ENCODE data around the gene TRUB2.
A peak's percentile ranks its signal among the peaks of the same experiment; 100 is the strongest.
"Not testable (repeated sequence)": the region's sequence is repeated elsewhere in the genome, so short reads cannot be mapped to it uniquely, and the experiment has no call there.

TRUB2 gene

DNA sequence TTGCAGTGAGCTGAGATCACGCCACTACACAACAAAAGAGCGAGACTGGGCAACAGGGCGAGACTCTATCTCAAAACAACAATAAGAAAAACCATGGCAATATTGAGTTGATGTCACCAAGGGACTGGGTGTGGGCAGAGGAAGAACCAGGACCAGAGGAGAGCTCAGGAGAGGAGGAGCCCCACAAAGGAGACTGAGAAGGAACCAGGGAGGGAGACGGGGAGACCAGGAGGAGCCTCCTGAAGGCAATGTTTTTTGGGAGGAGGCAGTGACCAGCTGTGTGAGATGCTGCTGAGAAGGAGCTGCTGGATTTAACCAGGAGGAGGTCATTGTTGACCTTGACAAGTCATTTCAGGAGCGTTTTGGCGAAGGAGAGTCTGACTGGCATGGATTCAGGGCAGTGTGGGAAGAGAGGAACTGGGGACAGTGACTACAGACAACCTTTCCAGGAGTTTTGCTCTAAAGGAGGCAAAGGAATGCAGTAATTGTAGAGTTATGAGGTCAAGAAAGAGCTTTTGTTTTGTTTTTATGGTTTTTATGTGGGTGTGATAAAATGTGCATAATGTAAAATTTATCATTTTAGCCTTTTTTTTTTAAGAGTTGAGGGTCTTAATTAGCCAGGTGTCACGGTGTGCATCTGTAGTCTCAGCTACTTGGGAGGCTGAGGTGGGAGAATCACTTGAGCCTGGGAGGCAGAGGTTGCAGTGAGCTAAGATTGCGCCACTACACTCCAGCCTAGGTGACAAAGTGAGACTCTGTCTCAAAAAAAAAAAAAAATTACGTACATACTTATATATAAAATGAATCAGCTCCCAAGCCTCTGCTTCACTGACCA lies 17.9 kb downstream of the TRUB2 start:
- DNase-seq (ENCODE audit: low read depth in 1 of 2, low spot score in 1 of 2) = no peak

- no peak for DNase-seq (ENCODE audit: low read depth in 1 of 2, low spot score in 1 of 2)
These were observed 23.4 kb downstream of the TRUB2 start for GRCh38 chr9:128298535-128299482.

DNA sequence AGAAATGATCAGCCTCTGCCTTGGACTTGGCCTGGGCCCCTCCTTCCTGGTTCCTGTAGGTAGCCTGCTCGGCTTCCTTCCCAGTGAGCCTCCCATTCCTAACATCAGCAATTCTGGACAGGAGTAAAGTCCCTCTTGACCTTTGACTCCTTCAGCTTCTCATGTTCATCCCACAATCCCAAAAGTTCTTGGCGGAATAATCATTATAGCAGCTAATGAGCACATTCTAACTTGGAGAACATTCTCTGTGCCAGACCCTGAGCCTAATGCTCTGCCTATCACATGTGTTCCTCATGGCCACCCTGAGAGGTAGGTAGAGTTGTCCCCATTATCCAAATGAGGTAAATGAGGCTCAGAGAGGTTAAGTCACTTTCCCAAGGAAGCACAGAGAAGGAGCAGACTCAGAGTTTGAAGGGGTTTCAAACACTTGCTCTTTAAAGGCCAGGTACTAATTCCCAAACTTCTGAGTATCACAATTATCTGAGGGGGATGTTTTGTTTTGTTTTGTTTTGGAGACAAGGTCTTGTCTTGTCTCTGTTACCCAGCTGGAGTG lies 24.9 kb downstream of the TRUB2 start:
- DNase-seq (ENCODE audit: low read depth in 1 of 2, low spot score in 1 of 2) = no peak

DNA sequence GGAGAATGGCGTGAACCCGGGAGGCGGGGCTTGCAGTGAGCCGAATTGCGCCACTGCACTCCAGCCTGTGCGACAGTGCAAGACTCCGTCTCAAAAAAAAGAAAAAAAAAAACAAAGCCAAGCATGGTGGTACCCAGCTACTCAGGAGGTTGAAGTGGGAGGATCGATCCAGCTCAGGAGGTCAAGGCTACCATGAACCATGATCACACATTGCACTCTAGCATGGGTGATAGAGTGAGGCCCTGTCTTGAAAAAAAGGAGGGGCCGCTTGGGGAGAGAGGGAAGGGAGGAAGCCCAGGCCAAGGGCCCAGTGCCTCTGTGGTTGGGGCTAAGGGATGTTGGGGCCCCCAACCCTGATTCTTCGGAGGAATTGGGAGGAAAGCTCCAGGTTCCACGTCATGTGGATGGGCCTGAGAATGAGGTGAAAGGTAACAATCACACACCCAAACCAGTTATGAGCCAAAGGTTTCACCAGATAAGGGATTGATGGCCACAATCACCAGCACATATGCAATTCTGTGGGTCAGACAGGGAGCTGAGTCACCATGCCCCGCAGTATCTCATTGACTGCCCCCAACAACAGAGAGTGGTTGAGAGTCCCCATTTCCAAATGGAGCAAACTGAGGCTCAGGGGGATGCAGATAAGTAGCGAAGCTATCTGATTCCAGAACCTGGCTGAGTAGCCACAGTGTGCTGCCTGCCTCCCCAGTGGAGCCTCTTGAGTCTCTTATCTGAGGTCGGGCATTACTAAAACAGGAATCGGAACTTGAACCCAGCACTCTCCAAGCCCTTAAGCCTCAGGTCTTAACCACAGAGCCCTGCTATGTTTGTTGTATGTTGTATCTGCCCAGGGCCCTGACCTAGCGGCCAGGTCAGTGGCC lies 25.7 kb downstream of the TRUB2 start:
- DNase-seq (ENCODE audit: low read depth in 1 of 2, low spot score in 1 of 2) = no peak

DNA sequence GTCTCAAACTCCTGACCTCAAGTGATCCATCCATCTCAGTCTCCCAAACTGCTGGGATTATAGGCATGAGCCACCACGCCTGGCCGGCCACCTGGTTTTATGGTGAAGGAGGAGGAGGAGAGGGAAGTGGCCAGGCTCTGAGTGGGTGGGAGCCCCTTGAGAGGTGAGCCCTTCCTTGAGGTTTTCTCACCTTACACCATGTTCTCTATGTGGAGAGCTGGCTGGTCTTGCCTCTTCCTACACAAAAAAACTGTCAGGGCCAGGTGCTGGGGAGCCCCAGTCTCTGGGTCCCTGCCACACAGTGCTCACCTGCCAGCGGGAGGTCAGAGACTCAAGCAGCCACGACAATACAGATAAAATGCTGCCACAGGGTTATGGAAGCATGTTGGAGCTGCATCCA lies 28.1 kb downstream of the TRUB2 start:
- DNase-seq (ENCODE audit: low read depth in 1 of 2, low spot score in 1 of 2) = no peak

DNA sequence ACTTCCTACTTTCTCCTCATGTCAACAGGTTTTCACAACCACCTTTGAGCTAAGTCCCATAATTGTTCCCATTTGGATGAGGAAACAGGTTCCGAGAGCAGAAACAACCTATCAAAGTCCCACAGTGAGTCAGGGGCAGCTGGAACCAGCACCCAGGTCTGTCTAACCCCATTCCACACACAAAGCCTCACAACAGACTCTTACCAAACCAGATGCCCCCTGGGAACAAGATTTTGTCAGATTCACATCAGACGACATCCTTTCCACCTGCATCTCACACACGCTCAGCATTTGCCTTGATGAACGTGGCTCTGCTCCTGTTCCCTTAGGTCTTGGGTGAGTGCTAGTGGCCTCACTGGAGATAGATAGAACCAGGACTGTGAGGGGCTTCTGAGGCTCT lies 29.2 kb downstream of the TRUB2 start:
- DNase-seq (ENCODE audit: low read depth in 1 of 2, low spot score in 1 of 2) = no peak

DNA sequence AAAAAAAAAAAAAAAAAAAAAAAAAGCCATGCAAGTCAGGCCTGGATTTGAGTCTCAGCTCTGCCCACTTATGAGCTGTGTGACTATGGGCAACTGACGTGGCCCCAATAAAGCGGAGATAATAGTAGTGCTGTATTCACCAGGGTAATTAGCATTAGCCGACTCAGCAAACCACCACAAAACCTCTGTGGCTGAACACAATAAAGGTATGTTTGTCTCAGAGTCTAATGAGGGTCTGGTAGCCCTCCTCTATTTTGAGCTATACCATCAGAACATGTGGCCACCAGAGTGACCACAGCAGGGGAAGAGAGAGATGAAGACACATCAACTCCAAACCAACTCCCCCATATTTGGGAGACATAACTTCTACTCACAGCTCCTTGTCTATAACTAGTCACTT lies 30.2 kb downstream of the TRUB2 start:
- no peak for DNase-seq (ENCODE audit: low read depth in 1 of 2, low spot score in 1 of 2)

- DNase-seq (ENCODE audit: low read depth in 1 of 2, low spot score in 1 of 2) = no peak
These were observed 33.8 kb downstream of the TRUB2 start for GRCh38 chr9:128288273-128289004.

GRCh38 chr9:128286440-128286839 lies 35.8 kb downstream of the TRUB2 start:
- DNase-seq (ENCODE audit: low read depth in 1 of 2, low spot score in 1 of 2) = no peak

DNA sequence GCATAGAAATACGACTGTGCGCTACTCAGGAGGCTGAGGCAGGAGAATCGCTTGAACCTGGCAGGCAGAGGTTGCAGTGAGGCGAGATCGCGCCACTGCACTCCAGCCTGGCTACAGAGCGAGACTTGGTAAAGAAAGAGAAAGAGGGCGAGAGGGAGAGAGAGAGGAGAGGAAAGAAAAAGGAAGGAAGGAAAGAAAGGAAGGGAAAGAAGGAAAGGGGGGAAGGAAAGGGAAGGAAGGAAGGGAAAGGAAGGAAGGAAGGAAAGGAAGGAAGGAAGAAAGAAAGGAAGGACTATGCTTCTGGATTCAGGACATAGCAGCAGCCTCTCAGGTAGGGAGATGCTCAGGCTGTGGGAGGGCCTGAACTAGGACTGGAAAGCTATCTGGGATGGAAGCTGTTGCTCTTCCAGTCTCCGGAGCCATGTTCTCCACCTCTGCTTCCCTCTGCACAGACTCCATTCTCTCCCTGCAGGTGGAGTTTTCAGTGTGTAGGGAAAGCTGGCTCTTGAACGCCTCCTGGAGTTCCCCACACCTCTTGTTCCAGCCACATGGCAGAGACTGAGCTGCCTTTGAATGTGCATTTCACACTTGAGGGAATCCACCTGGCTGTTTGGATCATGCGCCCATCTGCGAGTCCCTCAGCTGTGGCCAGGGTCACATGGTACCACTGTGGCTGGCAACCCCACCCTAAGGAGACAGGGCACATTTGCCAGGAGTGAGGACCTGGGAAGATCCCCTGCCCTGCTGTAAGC lies 37.0 kb downstream of the TRUB2 start:
- DNase-seq (ENCODE audit: low read depth in 1 of 2, low spot score in 1 of 2) = no peak

- no peak for DNase-seq (ENCODE audit: low read depth in 1 of 2, low spot score in 1 of 2)
These were observed 39.7 kb downstream of the TRUB2 start for GRCh38 chr9:128282500-128282899.

- DNase-seq (ENCODE audit: low read depth in 1 of 2, low spot score in 1 of 2) = no peak
These were observed 42.1 kb downstream of the TRUB2 start for GRCh38 chr9:128280084-128280622.

DNA sequence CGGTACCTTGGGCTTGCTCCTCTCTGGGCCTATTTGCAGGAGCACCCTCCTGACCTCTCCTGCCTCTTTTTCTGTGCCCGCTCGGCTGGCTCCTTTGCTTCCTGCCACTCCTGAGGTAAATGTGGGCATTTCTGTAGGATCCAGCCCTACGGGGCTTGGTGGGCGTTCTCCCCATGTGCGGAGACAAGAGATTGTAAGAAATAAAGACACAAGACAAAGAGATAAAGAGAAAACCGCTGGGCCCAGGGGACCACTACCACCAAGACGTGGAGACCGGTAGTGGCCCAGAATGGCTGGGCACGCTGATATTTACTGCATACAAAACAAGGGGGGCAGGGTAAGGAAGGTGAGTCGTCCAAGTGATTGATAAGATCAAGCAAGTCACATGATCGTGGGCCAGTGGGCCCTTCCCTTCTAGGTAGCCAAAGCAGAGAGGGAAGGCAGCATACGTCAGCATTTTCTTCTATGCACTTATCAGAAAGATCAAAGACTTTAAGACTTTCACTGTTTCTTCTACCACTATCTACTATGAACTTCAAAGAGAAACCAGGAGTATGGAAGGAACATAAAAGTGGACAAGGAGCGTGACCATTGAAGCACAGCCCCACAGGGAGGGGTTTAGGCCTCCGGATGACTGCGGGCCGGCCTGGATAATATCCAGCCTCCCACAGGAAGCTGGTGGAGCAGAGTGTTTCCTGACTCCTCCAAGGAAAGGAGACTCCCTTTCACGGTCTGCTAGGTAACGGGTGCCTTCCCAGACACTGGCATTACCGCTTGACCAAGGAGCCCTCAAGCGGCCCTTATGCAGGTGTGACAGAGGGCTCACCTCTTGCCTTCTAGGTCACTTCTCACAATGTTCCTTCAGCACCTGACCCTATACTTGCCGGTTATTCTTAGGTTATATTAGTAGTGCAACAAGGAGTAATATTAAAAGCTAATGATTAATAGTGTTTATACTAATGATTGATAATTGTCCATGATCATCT lies 42.9 kb downstream of the TRUB2 start:
- DNase-seq (ENCODE audit: low read depth in 1 of 2, low spot score in 1 of 2) = not testable (repeated sequence)

GRCh38 chr9:128276574-128277270 lies 45.5 kb downstream of the TRUB2 start:
- no peak for DNase-seq (ENCODE audit: low read depth in 1 of 2, low spot score in 1 of 2)

- DNase-seq (ENCODE audit: low read depth in 1 of 2, low spot score in 1 of 2) = peak; percentile 99 to 100
These were observed 46.2 kb downstream of the TRUB2 start, which contains the start of gene SWI5 for GRCh38 chr9:128276008-128276573. Gene SWI5, plus strand, starts transcription at chr9:128276276.

DNA sequence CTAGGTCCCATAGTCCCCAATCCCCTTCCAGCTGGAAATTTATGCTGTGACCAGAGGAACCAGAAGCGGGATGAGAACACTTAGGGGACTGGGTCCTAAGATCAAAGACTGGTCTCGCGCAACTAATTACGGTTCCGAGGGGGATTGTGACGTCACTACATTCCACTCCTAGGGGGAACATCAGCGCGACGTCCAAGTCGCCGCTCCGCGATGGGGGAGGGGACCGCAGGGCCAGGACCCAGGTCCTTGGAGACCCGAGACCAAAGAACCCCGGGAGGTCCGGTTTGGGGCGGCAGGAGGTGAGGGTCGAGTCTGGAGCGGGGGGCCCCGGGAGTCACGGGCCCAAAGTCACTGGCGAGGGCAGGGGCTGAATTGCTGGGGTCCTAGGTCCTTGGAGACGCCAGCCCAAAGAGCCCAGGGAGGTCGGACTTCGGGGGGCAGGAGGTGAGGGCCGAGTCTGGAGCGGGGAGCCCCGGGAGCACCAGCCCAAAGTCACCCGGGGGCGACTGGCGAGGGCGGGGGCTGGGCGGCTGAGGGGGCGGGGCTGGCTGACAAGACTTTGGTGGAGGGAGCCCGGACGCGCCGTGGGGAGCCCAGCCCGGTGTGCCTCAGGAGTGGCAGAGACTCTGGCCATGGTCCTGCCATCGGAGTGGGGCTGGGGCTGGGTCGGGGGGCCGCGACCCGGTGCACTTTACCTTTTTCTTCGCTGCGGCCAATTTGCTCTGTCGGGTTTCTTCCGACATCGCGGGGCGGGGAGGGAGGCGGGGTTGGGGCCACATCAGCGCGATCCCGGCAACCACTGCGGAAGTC lies 46.8 kb downstream of the TRUB2 start, which contains the start of gene GOLGA2:
TSS of gene GOLGA2 (minus strand) at position 810 of the 810 bp plus-strand sequence. CDS start at position 779, 31 bp downstream.
- DNase-seq (ENCODE audit: low read depth in 1 of 2, low spot score in 1 of 2) = no peak

Data from stimulated activated CD4-positive, alpha-beta T cell treated with anti-CD3 and anti-CD28 coated beads, Interleukin-15, amount 100 ng/mL, for 1 hour (primary cell).